OCI-LY3 (cell line): ENCODE results near the gene FAM174A.

ENCODE experiments used
- H2AFZ ChIP-seq: fragments of 200-600, 300-600 bp; shearing (Covaris generic); 2 replicates; pipeline ENCODE4 v1.6.0; 2014; ENCODE audit warnings: antibody characterized with exemption, low read depth, low read length
- H3K27ac ChIP-seq: fragments of 200-600, 300-600 bp; sonication (generic); 2 replicates; pipeline ENCODE4 v1.5.1; 2014; ENCODE audit warnings: mild to moderate bottlenecking, low read length, moderate library complexity, mixed read lengths
- H3K27me3 ChIP-seq: fragments of 200-600, 300-600 bp; sonication (generic); 2 replicates; pipeline ENCODE4 v1.6.1; 2014; ENCODE audit warnings: low read depth, low read length, mixed read lengths
- H3K36me3 ChIP-seq: fragments of 200-600, 300-600 bp; sonication (generic); replicated peaks from 2 replicates; pipeline ENCODE3; 2014; ENCODE audit warnings: low read depth, low read length, mixed read lengths
- H3K4me1 ChIP-seq: fragments of 300-600, 200-600 bp; sonication (generic); 2 replicates; pipeline ENCODE4 v1.6.1; 2014; ENCODE audit warnings: low read length, mixed read lengths
- H3K4me2 ChIP-seq: fragments of 200-600, 300-600 bp; sonication (generic); 2 replicates; pipeline ENCODE4 v1.6.1; 2014; ENCODE audit warnings: low read length, mixed read lengths
- H3K4me3 ChIP-seq: fragments of 300-600, 200-600 bp; sonication (generic); 2 replicates; pipeline ENCODE4 v1.5.1; 2014; ENCODE audit warnings: antibody characterized with exemption, mild to moderate bottlenecking, low read length, moderate library complexity
- H3K79me2 ChIP-seq: fragments of 300-600, 200-600 bp; shearing (Covaris generic); 2 replicates; pipeline ENCODE4 v1.6.1; 2014; ENCODE audit warnings: mild to moderate bottlenecking, low read length, mixed read lengths
- H3K9ac ChIP-seq: fragments of 300-600, 200-600 bp; shearing (Covaris generic); 2 replicates; pipeline ENCODE4 v1.6.0; 2014; ENCODE audit warnings: mild to moderate bottlenecking, low read length, moderate library complexity
- H3K9me3 ChIP-seq: fragments of 200-600, 300-600 bp; shearing (Covaris generic); 2 replicates; pipeline ENCODE4 v1.6.1; 2014; ENCODE audit warnings: low read length, mixed read lengths; ENCODE audit not compliant: insufficient read depth
- H4K20me1 ChIP-seq: fragments of 200-600, 300-600 bp; sonication (generic); 2 replicates; pipeline ENCODE4 v1.6.1; 2016; ENCODE audit warnings: low read length, mixed read lengths; ENCODE audit not compliant: insufficient read depth
- EZH2phosphoT487 ChIP-seq: fragments of 200-600 bp; shearing (Covaris generic); IDR thresholded peaks from 2 replicates; pipeline ENCODE4 v1.6.1; 2018; ENCODE audit warnings: antibody characterized with exemption, mixed run types, low read depth
- TF ChIP-seq, protein P1 (sequence below): fragments of 200-600, 300-600 bp; sonication (generic); IDR thresholded peaks from 2 replicates; pipeline ENCODE4 v1.5.1; 2014; ENCODE audit warnings: antibody characterized with exemption, low read length, low read depth

FAM174A gene

GRCh38 chr5:100553209-100553608 lies 18.0 kb downstream of the FAM174A start:
- TF ChIP-seq, protein P1, sequence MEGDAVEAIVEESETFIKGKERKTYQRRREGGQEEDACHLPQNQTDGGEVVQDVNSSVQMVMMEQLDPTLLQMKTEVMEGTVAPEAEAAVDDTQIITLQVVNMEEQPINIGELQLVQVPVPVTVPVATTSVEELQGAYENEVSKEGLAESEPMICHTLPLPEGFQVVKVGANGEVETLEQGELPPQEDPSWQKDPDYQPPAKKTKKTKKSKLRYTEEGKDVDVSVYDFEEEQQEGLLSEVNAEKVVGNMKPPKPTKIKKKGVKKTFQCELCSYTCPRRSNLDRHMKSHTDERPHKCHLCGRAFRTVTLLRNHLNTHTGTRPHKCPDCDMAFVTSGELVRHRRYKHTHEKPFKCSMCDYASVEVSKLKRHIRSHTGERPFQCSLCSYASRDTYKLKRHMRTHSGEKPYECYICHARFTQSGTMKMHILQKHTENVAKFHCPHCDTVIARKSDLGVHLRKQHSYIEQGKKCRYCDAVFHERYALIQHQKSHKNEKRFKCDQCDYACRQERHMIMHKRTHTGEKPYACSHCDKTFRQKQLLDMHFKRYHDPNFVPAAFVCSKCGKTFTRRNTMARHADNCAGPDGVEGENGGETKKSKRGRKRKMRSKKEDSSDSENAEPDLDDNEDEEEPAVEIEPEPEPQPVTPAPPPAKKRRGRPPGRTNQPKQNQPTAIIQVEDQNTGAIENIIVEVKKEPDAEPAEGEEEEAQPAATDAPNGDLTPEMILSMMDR, result no peak
- no peak for TF ChIP-seq EZH2phosphoT487
- H3K4me2 ChIP-seq, result no peak overlapping the region
- no peak overlapping the region for H3K9ac ChIP-seq
- H3K27ac ChIP-seq, result no peak overlapping the region
- H3K27me3 ChIP-seq, result no peaks in the 10 kb centered on the region
- H3K4me3 ChIP-seq, result no peak overlapping the region
- H3K79me2 ChIP-seq, result no peaks in the 10 kb centered on the region
- no peak overlapping the region for H2AFZ ChIP-seq
- H3K4me1 ChIP-seq, result no peaks in the 10 kb centered on the region
- H4K20me1 ChIP-seq, result no peaks in the 10 kb centered on the region
- H3K36me3 ChIP-seq, result no peaks in the 10 kb centered on the region
- H3K9me3 ChIP-seq, result no peaks in the 10 kb centered on the region

GRCh38 chr5:100560860-100561259 lies 25.7 kb downstream of the FAM174A start:
- Histone ChIP-seq H3K4me1 (no peaks in the 10 kb centered on the region), H3K27ac (no peak overlapping the region), H3K4me3 (no peak overlapping the region), H3K27me3 (no peaks in the 10 kb centered on the region), H3K9ac (no peak overlapping the region), H3K79me2 (no peaks in the 10 kb centered on the region), H3K9me3 (no peaks in the 10 kb centered on the region), H4K20me1 (no peaks in the 10 kb centered on the region), H2AFZ (no peak overlapping the region), H3K4me2 (no peak overlapping the region), H3K36me3 (no peaks in the 10 kb centered on the region)
- TF ChIP-seq, protein P1, result no peak
- no peak for TF ChIP-seq EZH2phosphoT487

DNA sequence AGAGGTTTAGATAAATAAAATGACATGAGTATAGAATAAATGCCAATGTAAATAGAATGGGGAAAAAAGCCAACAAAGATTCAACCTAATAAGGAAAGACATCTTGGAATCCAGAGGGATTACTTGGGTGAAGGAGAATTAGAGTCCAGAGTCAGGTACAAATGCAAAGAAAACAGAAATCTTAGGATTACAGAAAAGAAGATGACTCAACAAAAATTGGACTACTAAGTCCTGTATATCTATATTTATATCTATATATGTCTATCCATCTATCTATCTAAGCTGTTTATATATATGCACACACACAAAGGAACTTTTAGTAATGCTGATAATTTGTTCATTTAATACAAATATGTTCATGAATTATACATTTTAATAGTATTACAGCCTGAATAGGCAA lies 27.6 kb downstream of the FAM174A start:
- Histone ChIP-seq H4K20me1 (no peaks in the 10 kb centered on the region), H2AFZ (no peak overlapping the region), H3K9me3 (no peaks in the 10 kb centered on the region), H3K27ac (no peak overlapping the region), H3K27me3 (no peaks in the 10 kb centered on the region), H3K9ac (no peak overlapping the region), H3K4me2 (no peak overlapping the region), H3K36me3 (no peaks in the 10 kb centered on the region), H3K4me3 (no peak overlapping the region), H3K4me1 (no peaks in the 10 kb centered on the region), H3K79me2 (no peaks in the 10 kb centered on the region)
- TF ChIP-seq EZH2phosphoT487, result no peak
- TF ChIP-seq, protein P1, result no peak

DNA sequence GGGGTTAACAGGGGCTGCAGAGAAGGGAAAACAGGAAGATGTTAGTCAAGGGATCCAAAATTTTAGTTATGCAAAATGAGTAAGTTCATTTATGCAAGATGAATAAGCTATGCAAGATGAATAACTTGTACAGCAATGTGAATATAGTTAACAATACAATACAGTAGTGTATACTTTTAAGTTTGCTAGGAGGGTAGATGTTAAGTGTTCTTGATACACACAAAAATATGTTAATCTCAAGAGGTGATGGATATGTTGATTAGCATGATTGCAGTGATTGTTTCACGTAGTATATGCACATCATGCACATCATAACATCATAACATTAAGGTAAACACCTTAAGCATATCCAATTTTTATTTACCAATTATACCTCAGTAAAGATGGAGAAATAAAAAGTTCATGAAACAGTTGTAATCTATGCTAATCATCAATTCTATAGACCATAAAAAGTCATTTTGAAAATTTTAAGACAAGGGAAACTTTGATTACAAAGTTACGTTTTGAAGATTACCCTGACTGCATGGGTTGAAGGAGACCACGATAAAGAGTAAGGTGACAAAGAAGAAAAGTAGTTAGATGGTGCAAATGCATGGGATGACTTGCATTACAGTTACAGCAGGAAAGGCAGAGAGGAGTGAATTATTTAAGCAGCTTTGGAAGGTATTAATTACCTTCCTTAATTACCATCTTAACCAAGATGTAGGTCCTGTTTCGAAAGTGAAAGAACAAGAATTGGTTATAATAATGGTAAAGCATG lies 31.4 kb downstream of the FAM174A start:
- Histone ChIP-seq H3K9ac (no peak overlapping the region), H3K4me1 (no peaks in the 10 kb centered on the region), H2AFZ (no peak overlapping the region), H3K79me2 (no peaks in the 10 kb centered on the region), H3K36me3 (no peaks in the 10 kb centered on the region), H3K4me2 (no peak overlapping the region), H4K20me1 (no peaks in the 10 kb centered on the region), H3K4me3 (no peak overlapping the region), H3K27ac (no peak overlapping the region), H3K27me3 (no peaks in the 10 kb centered on the region), H3K9me3 (no peaks in the 10 kb centered on the region)
- TF ChIP-seq EZH2phosphoT487, result no peak
- TF ChIP-seq, protein P1, result no peak
